Activated effector memory CD4-positive, alpha-beta T cell treated with anti-CD3 and anti-CD28 coated beads, Interleukin-2, amount 50 U/mL, for 16 hours (primary cell): ENCODE measurements around the gene ZIC1.

Experiments used
- DNase-seq: peaks from one replicate; pipeline ENCODE4 v3.0.0-alpha.2; 2020

Gene ZIC1

DNA sequence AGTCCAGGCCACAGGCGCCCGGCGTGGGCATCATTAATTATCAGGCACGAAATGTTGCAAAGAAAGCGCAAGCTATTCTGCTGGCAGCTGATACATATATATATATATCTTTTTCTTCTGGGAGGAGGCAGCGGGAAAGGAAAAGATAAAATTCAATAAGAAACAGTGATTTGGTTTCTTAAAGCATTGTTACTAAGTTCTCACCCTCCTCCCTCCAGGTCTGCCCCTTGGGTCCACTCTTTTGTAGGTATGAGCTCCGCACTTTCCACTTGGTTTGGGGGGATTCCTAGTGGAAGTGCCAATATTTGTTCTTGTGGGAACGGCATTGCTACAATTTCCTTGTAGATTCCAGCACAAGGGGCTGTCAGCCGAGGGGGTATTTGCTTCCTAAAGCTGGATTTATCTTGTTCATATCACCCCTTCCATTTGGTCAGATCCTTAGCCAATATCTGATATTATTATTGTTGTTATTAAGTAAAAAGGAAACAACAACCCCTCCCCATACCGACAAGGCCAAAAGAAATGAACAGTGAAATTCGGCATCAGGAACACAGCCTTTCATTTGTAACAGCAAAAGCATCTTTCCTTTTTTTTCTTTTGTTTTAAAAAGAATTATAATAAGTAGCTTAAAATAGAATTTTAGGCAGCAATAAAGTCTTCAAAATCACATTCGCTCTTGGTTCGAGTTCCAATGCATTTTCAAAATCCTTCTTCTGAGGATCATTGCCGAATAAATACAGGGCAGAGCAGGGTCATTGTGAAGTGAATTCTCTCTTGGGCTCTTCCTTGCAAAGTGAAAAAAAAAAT lies 15.6 kb downstream of the ZIC1 start:
- no peak for DNase-seq

DNA sequence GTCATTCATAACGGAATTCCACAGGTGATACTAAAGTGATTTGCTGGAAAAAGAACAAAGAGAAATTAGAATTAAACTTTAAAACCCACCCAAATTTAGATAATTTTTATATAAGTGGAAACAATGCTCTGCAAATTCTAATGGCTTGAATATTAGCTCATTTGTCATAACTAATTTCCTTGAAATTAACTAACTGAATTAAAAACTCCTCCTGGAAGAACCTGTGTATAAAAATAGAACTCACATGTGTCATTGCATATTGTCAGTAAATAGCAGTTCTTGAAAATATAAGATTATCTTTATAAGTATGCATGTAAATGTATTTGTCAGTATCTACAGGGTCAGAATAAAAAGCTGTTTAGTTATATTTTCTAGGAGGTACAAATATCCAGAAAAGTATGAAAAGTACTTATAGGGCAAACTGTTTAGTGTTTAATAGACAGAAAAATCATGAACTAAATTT lies 16.3 kb downstream of the ZIC1 start:
- DNase-seq: no peak

DNA sequence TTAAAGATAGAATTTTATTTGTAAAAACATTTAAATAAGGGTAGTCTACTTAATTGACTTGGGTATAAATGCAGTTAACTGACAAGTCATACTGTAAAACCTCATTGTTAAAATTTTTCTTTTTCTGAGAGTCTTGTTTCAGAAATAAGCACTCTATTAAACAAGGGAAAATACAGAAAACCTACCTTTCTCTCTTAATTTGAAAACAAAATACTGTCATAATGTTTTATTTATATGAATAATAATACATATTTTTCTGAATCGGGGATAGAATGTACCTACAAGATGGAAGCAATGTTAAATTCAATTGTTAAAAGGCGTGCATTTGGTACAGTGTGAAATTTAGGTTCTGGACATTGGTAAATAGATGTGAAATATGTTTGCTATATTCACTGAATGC lies 17.8 kb downstream of the ZIC1 start:
- DNase-seq: no peak

DNA sequence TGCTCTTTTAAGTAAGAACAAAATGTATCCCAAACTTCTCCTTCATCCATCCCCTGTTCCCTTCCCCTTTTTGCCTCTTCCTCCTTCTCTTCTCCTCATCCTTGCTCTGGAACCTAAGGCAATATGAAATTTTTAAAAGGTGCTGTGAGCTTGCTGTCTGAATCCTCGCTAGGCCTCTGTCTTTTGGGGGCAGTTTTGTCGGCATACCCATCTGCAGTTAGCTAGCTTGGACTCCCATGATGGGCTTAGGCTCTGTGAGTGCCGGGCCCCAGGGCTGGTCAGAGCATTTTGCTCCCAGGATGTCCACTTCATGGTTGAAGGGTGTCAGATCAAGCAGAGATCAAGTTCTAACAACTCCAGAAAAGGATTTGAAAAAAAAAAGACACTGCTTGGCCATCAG lies 18.6 kb downstream of the ZIC1 start:
- DNase-seq: no peak

DNA sequence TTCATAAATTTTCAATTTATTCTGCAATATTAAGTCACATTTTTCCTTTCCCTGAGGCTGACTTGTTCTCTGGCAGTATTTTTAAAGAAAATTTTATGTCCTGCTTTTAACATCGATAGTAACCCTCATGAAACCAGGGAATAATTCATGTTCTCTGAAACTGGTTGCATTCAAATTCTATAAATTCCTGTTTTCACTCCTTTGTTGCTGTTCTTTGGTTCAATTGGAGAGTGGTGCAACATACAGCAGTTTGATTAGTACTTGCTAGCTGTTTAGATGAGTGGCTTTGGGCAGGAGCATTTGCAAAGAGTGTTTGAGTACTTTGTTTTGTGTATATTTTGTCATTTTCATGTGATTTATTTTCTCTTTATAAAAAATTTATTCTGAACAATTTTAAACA lies 19.2 kb downstream of the ZIC1 start:
- no peak for DNase-seq

DNA sequence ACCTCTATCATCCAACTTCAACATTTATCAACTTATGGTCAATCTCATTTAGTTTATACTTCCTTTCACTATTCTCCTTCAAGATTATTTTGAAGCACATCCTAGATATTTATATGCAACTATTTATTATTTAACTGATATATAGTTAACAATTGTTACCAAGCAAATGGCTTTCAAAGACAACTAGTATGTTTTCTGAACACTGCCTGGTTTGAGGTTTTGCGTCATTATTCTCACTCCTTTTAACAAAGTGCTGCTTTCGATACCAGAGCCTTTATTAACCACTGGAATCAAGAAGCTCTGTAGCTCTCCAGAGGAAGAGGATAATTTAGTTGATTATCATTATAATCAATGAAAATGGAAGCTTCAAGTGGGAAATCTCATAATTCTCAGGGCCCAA lies 19.6 kb downstream of the ZIC1 start:
- no peak for DNase-seq

DNA sequence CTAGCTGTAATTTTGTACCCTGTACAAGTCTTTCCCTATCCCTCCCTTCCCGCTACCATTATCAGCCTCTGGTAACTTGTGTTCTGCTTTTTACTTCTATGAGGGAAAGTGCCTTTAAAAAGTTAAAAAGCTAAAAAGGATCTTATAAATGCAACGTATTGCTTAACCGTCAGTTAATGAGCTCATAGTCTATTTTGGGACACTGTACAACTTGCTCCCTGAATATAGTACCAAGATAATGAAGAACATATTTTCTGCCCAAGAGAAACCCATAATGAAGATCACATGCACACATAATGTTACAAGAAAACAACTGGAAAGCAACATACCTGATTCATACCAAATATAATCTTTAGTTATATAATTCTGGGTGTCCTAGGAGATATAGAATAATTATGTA lies 22.6 kb downstream of the ZIC1 start:
- DNase-seq: no peak

DNA sequence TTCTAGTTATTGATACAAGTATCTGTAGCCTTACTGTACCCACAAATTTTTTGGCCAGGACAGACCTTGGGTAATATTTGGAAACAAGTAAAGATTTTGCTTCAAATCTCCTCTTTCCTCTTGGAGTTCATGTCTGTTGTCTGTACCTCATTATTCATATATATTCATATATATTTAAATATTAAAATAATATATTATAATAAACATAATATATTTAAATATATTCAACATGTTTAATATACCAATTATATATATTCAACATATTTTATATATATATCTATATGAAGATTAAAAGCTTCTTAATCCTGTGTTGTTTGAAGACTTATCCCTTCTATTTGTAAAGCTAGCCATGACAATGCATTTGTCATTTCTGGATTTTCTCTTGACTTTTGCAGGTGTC lies 38.1 kb downstream of the ZIC1 start:
- no peak for DNase-seq

DNA sequence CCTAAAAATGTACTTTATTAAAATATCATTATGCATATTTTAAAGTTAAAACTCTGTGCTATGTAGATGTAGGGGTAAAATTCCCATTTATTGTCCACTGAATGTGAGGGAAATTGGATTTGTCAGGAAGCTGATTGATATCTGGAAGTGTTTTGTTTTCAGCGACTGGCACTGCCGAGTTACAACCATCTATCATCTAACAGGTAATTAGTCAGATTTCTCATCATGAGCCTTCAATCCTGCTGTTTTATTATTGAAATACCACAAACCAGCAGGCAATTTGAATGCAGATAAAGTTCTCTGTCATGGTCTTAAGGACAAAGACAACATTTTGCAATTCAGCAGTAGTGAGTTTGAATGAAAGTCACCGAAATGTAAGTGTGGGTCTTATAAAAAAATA lies 40.5 kb downstream of the ZIC1 start:
- no peak for DNase-seq

DNA sequence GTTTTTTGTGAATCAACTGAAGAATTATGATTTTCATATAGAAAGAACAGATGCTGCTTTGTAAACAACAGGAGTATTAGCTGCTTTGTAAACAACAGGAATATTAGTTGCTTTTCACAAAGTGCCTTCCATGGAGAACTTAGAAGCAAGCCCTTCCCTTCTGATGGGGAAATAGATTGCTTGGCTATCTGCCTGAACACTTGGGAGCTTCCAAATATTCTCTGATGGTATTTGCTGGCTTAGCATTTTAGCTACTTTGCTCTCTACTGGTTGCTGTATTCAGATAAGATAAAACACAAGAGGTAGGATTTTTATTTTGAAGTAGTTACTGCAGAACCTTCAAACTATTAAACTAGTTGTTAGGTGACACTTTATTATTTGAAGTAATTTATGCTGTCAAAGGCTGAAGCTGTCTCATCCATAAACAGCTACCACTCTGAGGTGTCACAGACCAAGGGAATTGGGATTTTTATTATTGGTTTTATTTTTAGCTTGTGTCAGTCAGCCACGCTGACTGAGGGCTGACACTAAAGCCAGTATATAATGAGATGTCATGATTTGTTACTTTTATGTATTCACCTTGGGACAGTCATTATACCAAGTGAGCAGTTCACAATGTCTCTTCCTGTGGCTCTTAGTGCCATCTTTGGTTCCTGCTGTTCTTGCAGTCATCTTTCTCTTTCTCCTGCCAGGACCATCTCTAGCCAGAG lies 50.0 kb downstream of the ZIC1 start:
- DNase-seq: no peak

DNA sequence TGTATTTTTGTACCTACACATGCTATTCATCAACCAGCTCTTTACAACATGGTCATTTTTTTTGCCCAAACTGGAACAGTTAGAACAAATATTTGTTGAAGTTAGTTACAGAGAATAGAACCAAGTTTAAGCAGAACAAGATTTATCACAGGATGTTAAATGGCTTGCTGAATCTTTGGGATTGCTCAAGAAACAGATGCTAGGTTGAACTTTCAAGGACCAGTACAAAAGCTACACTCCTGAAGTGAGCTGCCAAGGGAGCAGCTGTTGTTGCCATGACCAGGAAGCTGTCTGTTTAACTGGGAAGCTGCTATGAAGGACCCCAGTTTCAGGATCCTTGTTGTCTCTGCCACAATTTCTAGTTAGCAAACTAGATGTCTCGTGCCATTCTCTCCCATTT lies 53.7 kb downstream of the ZIC1 start:
- no peak for DNase-seq
